Activated naive CD8-positive, alpha-beta T cell treated with anti-CD3 and anti-CD28 coated beads for 36 hours (primary cell): ENCODE results near the gene HBM. TPM values are rescaled to one million over a fixed set of nuclear protein-coding genes. Genes with fewer than 3 reads are reported as not detected.
"Not testable (repeated sequence)": the region's sequence is repeated elsewhere in the genome, so short reads cannot be mapped to it uniquely, and the experiment has no call there.

Experiments used
- DNase-seq: peaks from one replicate; pipeline ENCODE4 v3.0.0; 2021
- H3K27ac Mint-ChIP-seq: one replicate; pipeline ENCODE4 v1.8.0; 2022; ENCODE audit warnings: mild to moderate bottlenecking, moderate library complexity, mixed read lengths
- H3K27me3 Mint-ChIP-seq: one replicate; pipeline ENCODE4 v1.8.0; 2022; ENCODE audit warnings: mild to moderate bottlenecking, mixed read lengths
- H3K36me3 Mint-ChIP-seq: one replicate; pipeline ENCODE4 v1.8.0; 2021; ENCODE audit warnings: mild to moderate bottlenecking, mixed read lengths
- H3K4me1 Mint-ChIP-seq: one replicate; pipeline ENCODE4 v1.8.0; 2021; ENCODE audit warnings: mixed read lengths
- H3K4me3 Mint-ChIP-seq: one replicate; pipeline ENCODE4 v1.8.0; 2022; ENCODE audit warnings: mild to moderate bottlenecking, moderate library complexity, mixed read lengths
- H3K9me3 Mint-ChIP-seq: one replicate; pipeline ENCODE4 v1.8.0; 2022; ENCODE audit warnings: mixed read lengths
- total RNA-seq, 2 experiments: library from RNA; stranded (reverse); gene quantifications; one replicate each; pipeline ENCODE4 v1.2.3, GENCODE V29; 2021

The HBM gene
- total RNA-seq, 2 experiments from 2014 or later, result not detected

GRCh38 chr16:159136-159849 is 6.5 kb upstream of the HBM start:
- H3K4me1 Mint-ChIP-seq, result peaks cover 5% of the 10 kb centered on the region
- no peak for DNase-seq
- H3K27me3 Mint-ChIP-seq, result peaks cover 56% of the 10 kb centered on the region
- no peak overlapping the region for H3K4me3 Mint-ChIP-seq
- no peaks in the 10 kb centered on the region for H3K9me3 Mint-ChIP-seq
- no peak overlapping the region for H3K27ac Mint-ChIP-seq
- H3K36me3 Mint-ChIP-seq, result no peaks in the 10 kb centered on the region

GRCh38 chr16:160242-160641 is 5.5 kb upstream of the HBM start:
- peaks cover 50% of the 10 kb centered on the region for H3K27me3 Mint-ChIP-seq
- H3K9me3 Mint-ChIP-seq, DNase-seq, H3K36me3 Mint-ChIP-seq, H3K27ac Mint-ChIP-seq, H3K4me1 Mint-ChIP-seq, H3K4me3 Mint-ChIP-seq: not testable (repeated sequence)

GRCh38 chr16:160691-161190 is 5.0 kb upstream of the HBM start:
- no peaks in the 10 kb centered on the region for H3K9me3 Mint-ChIP-seq
- DNase-seq, result no peak
- no peaks in the 10 kb centered on the region for H3K36me3 Mint-ChIP-seq
- no peak overlapping the region for H3K4me3 Mint-ChIP-seq
- peaks cover 51% of the 10 kb centered on the region for H3K27me3 Mint-ChIP-seq
- H3K4me1 Mint-ChIP-seq, result no peaks in the 10 kb centered on the region
- no peak overlapping the region for H3K27ac Mint-ChIP-seq

GRCh38 chr16:162271-162991 is 3.3 kb upstream of the HBM start:
- H3K9me3 Mint-ChIP-seq, result no peaks in the 10 kb centered on the region
- no peak for DNase-seq
- no peak overlapping the region for H3K27ac Mint-ChIP-seq
- H3K4me3 Mint-ChIP-seq, result no peak overlapping the region
- H3K36me3 Mint-ChIP-seq, result no peaks in the 10 kb centered on the region
- peaks cover 59% of the 10 kb centered on the region for H3K27me3 Mint-ChIP-seq
- no peaks in the 10 kb centered on the region for H3K4me1 Mint-ChIP-seq

- H3K9me3 Mint-ChIP-seq, H3K4me3 Mint-ChIP-seq, H3K36me3 Mint-ChIP-seq, H3K4me1 Mint-ChIP-seq, H3K27ac Mint-ChIP-seq, DNase-seq: not testable (repeated sequence)
- H3K27me3 Mint-ChIP-seq, result peaks cover 60% of the 10 kb centered on the region
These were observed 2.6 kb upstream of the HBM start for GRCh38 chr16:163139-163538.

DNA sequence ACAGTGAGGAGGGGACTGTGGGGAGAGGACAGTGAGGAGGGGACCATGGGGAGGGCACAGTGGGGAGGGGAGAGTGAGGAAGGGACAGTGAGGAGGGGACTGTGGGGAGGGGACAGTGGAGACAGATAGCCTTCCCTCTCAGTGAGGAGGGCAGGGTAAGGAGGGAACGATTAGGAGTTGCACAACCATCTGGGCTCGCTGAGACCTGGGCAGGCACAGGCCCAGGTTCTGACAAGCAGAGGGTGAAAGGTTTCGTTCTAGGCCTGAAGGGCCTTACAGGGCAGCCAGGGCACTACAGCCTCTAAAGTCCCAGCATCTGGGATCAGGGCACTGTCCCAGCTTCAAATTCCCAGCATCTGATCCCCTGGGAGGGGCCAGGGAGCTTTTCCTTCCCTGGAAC is 2.1 kb upstream of the HBM start:
- H3K4me3 Mint-ChIP-seq, H3K36me3 Mint-ChIP-seq, DNase-seq, H3K9me3 Mint-ChIP-seq, H3K27ac Mint-ChIP-seq, H3K4me1 Mint-ChIP-seq: not testable (repeated sequence)
- peaks cover 62% of the 10 kb centered on the region for H3K27me3 Mint-ChIP-seq

GRCh38 chr16:164134-164823 is 1.5 kb upstream of the HBM start:
- DNase-seq, H3K4me3 Mint-ChIP-seq, H3K36me3 Mint-ChIP-seq, H3K4me1 Mint-ChIP-seq, H3K9me3 Mint-ChIP-seq, H3K27ac Mint-ChIP-seq: not testable (repeated sequence)
- H3K27me3 Mint-ChIP-seq, result peaks cover 63% of the 10 kb centered on the region

DNA sequence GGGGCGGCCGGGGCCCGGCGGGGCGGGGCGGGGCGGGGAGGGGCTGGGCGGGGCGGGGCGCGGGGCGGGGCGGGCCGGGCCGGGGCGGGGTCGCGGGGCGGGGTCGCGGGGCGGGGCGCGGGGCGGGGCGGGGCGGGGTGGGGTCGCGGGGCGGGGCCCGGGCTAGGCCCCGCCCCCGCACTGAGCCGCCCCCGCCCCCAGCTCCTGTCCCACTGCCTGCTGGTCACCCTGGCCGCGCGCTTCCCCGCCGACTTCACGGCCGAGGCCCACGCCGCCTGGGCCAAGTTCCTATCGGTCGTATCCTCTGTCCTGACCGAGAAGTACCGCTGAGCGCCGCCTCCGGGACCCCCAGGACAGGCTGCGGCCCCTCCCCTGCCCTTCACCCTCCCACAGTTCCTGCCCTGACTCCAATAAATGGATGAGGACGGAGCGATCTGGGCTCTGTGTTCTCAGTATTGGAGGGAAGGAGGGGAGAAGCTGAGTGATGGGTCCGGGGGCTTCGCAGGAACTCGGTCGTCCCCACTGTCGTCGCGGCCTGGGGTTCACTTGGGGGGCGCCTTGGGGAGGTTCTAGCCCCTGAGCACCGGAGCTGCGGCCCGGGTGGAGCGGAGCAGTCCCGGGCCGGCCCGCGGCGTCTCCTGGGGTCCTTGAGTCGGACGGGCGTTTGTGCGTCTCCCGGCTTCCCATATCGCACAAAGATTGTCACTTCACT is 795 bp upstream of the HBM start:
- Mint-ChIP-seq H3K4me3 (no peak overlapping the region), H3K4me1 (no peaks in the 10 kb centered on the region), H3K36me3 (no peaks in the 10 kb centered on the region), H3K27me3 (peaks cover 65% of the 10 kb centered on the region), H3K27ac (no peak overlapping the region), H3K9me3 (no peaks in the 10 kb centered on the region)
- no peak for DNase-seq

DNA sequence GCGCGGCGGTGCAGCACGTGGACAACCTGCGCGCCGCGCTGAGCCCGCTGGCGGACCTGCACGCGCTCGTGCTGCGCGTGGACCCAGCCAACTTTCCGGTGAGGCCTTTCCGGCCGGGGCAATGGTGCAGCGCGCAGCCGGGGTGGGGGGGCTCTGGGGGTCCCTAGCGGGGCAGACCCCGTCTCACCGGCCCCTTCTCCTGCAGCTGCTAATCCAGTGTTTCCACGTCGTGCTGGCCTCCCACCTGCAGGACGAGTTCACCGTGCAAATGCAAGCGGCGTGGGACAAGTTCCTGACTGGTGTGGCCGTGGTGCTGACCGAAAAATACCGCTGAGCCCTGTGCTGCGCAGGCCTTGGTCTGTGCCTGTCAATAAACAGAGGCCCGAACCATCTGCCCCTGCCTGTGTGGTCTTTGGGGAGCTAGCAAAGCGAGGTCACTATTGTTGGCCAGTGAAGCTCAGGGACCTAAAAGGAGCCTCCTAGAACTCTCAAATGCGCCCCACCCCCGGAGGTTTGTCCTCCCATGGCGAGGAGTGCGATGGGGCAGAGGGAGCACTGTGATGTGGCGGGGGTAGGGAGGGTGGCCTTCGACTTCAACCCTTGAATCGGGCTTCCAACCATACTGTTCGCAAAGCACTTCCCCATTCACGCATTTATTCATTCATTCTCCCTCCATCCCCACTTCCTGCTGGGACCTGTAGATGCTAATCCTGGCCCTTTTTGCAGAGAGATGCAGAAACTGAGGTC is 770 bp downstream of the HBM start:
- peaks cover 4% of the 10 kb centered on the region for H3K4me1 Mint-ChIP-seq
- no peak overlapping the region for H3K27ac Mint-ChIP-seq
- no peak overlapping the region for H3K4me3 Mint-ChIP-seq
- H3K36me3 Mint-ChIP-seq, result no peaks in the 10 kb centered on the region
- H3K9me3 Mint-ChIP-seq, result no peaks in the 10 kb centered on the region
- peaks cover 74% of the 10 kb centered on the region for H3K27me3 Mint-ChIP-seq
- no peak for DNase-seq

DNA sequence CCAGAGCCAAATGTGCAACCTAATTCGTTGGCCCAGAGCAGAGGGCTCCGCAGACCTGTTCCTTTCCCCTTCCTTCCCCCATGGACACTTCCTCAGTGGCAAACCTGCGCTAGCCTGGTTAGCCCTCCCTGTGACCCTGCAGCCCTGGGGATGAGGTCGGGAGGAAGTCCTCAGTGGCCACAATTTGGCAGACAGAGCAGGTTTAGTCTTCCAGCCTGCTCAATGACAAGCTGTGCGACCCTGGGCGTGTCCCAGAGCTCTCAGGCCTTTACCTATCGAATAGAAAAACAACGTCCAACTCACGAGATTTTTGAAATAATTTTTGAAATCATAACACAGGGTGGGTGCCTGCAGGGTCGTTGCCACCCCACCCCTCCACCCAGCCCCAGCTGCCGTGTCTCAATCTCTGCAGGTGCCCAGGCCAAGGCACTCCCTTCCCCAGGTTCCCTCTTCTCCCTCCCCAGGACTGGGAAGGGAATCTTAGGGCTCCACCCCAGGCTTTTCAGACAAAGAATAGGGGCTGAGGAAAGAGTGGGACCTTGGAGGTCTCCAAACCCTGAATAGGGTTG is 1.4 kb downstream of the HBM start:
- no peaks in the 10 kb centered on the region for H3K9me3 Mint-ChIP-seq
- H3K27me3 Mint-ChIP-seq, result peaks cover 75% of the 10 kb centered on the region
- H3K36me3 Mint-ChIP-seq, result no peaks in the 10 kb centered on the region
- no peak overlapping the region for H3K4me3 Mint-ChIP-seq
- H3K4me1 Mint-ChIP-seq, result peaks cover 4% of the 10 kb centered on the region
- no peak overlapping the region for H3K27ac Mint-ChIP-seq
- no peak for DNase-seq

GRCh38 chr16:168424-168823 is 2.6 kb downstream of the HBM start:
- no peak overlapping the region for H3K4me3 Mint-ChIP-seq
- H3K4me1 Mint-ChIP-seq, result peaks cover 4% of the 10 kb centered on the region
- no peaks in the 10 kb centered on the region for H3K36me3 Mint-ChIP-seq
- peaks cover 74% of the 10 kb centered on the region for H3K27me3 Mint-ChIP-seq
- H3K9me3 Mint-ChIP-seq, result no peaks in the 10 kb centered on the region
- no peak for DNase-seq
- no peak overlapping the region for H3K27ac Mint-ChIP-seq

DNA sequence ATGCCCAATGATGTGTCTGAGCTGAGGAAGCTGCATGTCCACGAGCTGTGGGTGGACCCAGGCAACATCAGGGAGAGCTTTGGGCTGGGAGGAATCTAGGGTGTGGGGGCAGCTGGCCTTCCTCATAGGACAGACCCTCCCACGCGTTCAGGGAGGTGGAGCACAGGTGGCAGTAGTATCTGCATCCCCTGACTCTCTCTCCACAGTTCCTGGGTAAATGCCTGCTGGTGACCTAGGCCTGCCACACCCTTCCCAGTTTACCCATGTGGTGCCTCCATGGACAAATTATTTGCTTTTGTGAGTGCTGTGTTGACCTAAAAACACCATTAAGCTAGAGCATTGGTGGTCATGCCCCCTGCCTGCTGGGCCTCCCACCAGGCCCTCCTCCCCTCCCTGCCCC is 3.2 kb downstream of the HBM start:
- Mint-ChIP-seq H3K9me3 (no peaks in the 10 kb centered on the region), H3K36me3 (no peaks in the 10 kb centered on the region), H3K27me3 (peaks cover 76% of the 10 kb centered on the region), H3K4me1 (peaks cover 6% of the 10 kb centered on the region), H3K4me3 (no peak overlapping the region), H3K27ac (no peak overlapping the region)
- no peak for DNase-seq

DNA sequence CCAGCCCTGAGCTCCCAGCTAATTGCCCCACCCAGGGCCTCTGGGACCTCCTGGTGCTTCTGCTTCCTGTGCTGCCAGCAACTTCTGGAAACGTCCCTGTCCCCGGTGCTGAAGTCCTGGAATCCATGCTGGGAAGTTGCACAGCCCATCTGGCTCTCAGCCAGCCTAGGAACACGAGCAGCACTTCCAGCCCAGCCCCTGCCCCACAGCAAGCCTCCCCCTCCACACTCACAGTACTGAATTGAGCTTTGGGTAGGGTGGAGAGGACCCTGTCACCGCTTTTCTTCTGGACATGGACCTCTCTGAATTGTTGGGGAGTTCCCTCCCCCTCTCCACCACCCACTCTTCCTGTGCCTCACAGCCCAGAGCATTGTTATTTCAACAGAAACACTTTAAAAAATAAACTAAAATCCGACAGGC is 4.3 kb downstream of the HBM start:
- H3K4me3 Mint-ChIP-seq, H3K4me1 Mint-ChIP-seq, H3K36me3 Mint-ChIP-seq, H3K27ac Mint-ChIP-seq, H3K9me3 Mint-ChIP-seq, DNase-seq: not testable (repeated sequence)
- peaks cover 85% of the 10 kb centered on the region for H3K27me3 Mint-ChIP-seq

DNA sequence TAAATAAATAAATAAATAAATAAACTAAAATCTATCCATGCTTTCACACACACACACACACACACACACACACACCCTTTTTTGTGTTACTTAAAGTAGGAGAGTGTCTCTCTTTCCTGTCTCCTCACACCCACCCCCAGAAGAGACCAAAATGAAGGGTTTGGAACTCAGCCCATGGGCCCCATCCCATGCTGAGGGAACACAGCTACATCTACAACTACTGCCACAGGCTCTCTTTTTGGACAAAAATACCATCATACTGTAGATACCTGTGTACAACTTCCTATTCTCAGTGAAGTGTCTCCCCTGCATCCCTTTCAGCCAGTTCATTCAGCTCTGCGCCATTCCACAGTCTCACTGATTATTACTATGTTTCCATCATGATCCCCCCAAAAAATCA is 5.0 kb downstream of the HBM start:
- no peak overlapping the region for H3K4me3 Mint-ChIP-seq
- H3K36me3 Mint-ChIP-seq, result no peaks in the 10 kb centered on the region
- no peaks in the 10 kb centered on the region for H3K9me3 Mint-ChIP-seq
- peaks cover 84% of the 10 kb centered on the region for H3K27me3 Mint-ChIP-seq
- peaks cover 10% of the 10 kb centered on the region for H3K4me1 Mint-ChIP-seq
- H3K27ac Mint-ChIP-seq, result no peak overlapping the region
- no peak for DNase-seq
